ENCODE results near the gene SKA2.
"Not testable (repeated sequence)": the region's sequence is repeated elsewhere in the genome, so short reads cannot be mapped to it uniquely, and the experiment has no call there.

The SKA2 gene

DNA sequence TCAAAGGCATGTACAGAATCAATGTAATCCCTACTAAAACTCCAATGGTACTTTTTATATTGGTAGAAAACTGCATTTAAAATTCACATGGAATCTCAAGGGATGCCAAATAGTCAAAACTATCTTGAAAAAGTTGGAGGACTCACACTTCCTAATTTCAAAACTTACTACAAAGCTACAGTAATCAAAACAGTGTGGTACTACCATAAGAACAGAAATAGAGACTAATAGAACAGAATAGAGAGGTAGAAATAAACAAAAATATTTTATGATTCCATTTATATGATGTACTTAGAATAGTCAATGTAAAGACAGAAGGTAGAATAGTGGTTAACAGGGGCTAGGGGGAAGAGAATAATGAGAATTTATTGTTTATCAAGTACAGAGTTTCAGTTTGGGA, 57.1 kb downstream of the SKA2 start:
- no peak for DNase-seq (ENCODE audit: low read depth in 2 of 2)

DNA sequence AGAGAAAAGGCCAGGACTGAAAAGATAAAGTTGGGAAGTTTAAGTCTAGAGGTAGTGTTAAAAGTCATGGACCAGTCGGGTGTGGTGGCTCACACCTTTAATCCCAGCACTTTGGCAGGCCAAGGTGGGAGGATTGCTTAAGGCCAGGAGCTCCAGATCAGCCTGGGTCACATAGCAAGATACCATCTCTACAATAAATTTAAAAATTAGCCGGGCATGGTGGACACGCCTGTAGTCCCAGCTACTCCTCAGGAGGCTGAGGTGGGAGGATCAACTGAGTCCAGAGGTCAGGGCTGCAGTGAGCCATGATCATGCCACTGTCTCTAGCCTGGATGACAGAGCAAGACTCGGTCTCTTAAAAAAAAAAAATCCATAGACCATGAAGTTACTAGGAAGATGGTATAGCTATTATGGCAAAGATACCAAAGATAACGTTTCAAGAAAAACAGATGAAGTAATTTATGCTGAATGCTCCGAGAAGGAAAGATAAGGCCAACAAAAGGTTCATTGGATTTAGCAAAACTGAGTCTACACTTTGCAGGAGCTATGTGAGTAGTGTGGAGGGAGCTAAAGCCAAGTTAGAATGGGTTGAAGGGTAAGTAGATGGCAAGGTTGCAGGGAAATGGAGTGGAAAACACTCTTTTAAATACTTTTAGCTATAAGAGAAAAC, 60.0 kb downstream of the SKA2 start:
- no peak for DNase-seq (ENCODE audit: low read depth in 2 of 2)

DNA sequence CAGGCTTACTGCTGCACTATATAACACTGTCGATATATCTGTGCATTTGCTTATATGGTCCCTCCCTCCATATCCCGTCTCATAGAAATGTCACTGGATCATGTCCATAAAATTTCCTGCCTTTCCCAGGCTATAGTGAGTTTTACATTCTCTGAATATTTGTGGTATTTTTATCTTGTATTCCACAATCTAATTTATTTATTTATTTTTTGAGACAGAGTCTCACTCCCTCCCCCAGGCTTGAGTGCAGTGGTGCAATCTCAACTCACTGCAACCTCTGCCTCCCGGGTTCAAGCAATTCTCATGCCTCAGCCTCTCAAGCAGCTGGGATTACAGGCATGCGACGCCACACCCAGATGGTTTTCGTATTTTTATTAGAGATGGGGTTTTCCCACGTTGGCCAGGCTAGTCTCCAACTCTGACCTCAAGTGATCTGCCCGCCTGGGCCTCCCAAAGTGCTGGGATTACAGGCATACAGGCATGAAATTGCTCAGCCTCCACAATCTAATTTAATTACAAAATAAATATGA, 61.2 kb downstream of the SKA2 start:
- DNase-seq (ENCODE audit: low read depth in 2 of 2) = no peak

DNA sequence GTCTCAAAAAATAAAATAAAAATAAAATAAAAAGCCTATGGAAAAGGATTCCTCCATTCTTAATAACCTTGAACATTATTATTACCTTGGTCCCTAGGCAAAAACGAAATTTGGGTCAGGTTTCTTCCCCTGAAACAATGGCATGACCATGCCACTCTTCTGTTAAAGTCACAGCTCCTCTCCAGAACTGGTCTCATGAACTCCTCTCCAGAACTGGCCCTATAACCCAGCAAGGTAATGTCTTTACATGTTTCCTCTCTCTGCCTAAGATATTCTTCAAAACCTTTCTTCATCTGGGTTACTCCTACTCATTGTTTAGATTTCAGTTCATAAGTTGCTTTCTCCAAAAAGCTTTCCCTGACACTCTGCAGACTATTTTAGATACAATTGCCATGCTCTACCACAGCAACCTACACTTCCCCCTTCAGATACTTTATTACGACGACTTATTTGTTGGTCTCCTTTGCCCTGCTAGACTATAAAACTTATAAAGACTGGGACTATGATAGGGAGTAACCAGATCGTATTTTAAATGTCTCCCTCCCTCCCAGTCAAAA, 61.8 kb downstream of the SKA2 start:
- no peak for DNase-seq (ENCODE audit: low read depth in 2 of 2)

DNA sequence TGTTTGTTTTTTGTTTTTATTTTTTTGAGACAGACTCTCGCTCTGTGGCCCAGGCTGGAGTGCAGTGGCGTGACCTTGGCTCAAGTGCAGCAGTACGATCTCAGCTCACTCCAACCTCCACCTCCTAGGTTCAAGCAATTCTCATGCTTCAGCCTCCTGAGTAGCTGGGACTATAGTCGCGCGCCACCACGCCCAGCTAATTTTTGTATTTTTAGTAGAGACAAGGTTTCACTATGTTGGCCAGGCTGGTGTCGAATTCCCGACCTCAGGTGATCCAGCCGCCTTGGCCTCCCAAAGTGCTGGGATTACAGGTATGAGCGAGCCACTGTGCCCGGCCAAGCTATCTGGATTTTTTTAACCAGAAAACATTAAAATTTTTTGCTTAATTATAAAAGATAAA, 64.4 kb downstream of the SKA2 start:
- not testable (repeated sequence) for DNase-seq (ENCODE audit: low read depth in 2 of 2)

DNA sequence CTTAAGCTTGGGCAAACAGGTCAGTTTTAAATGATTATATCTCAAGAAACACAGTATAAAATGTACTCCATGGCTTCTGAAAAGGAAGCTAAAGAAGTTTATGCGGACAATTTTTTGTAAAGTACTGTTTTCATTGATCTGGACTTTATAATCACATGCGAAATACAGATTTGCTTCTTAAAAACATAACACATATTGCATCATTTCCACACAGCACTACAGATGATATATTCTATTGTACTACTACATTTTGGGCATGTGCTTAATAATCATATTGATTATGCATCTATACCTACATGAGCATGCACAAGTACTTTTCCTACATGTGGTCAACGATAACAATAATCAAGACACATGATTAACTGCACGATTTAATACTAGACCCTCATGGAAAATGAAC, 70.8 kb downstream of the SKA2 start:
- no peak for DNase-seq (ENCODE audit: low read depth in 2 of 2)

DNA sequence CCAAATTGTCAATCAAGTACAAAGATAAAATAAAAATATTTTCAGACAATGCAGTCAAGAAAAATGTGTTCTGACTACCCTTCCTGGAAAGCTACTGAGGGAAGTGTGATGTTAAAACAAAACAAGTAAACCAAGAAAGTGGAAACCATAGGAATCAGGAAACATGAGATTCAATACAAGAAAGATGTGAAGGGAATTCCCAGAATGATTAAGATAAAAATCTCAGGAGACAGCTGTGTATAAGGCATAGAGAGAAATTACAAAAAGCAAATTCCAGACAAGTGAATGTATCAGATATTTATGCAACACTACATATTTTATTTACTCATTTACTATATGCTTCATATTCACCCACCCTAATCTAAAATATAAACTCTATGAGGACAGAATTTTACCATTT, 80.5 kb downstream of the SKA2 start:
- DNase-seq (ENCODE audit: low read depth in 2 of 2) = no peak

DNA sequence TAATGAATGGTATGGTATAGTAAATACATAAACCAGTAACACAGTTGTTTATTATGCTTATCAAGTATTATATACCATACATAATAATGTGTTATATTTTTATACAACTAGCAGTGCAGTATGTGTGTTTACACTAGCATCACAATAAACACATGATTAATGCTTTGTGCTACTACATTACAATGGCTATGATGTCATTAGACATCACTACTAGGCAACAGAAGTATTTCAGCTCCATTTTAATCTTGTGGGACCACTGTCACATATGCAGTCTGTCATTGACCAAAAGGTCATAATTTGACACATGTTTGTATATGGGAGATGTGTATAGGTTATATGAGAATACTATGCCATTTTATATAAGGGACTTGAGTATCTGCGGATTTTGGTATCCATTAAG, 81.0 kb downstream of the SKA2 start:
- no peak for DNase-seq (ENCODE audit: low read depth in 2 of 2)

DNA sequence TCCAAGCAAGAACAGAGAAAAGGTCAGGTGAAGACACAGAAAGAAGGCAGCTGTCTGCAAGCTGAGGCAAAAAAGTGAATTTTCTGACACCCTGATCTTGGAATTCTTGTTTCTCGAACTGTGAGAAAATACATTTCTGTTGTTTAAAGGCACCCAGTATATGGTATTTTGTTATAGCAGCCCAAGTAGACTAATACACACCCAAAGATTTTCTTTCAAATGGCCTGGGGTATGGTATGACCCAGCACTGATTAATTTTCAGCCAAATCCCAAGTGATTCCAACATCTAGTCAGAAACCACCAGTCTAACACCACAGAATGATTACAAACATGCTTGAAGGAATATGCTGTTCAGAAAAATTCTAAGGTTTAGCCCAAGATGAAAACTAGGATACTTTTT, 85.1 kb downstream of the SKA2 start:
- DNase-seq (ENCODE audit: low read depth in 2 of 2) = no peak

DNA sequence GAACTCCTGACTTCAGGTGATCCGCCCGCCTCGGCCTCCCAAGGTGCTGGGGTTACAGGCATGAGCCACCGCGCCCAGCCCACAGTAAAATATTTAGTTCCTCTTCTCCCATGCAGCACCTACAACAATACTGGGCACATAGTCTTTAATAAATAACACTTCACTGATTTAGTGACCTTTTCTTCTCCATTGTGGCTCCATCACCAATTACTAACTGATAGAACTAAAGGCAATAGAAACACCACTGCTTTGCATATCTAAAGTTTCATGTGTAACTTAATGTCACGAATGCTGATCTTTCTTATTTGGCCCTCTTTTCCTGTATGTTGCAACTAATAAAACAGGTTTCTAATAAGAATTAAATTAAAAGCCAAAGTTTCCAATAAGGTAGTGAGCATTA, 87.2 kb downstream of the SKA2 start:
- no peak for DNase-seq (ENCODE audit: low read depth in 2 of 2)

DNA sequence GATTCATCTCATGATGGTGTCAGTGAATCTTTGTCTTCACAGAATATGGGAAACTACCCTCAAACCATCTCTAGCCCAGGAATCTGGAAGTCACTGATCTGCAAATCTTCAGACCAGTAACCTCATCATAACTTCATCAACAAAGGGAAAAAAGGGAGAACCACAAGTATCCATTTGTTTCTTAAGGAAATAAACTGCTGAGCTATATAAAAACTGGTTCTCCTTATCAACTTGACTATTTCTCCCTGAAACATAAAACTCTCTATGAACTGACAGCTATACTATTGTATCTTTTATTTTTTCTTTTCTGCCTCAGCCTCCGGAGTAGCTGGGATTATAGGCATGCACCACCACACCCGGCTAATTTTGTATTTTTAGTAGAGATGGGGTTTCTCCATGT, 87.6 kb downstream of the SKA2 start:
- no peak for DNase-seq (ENCODE audit: low read depth in 2 of 2)

DNA sequence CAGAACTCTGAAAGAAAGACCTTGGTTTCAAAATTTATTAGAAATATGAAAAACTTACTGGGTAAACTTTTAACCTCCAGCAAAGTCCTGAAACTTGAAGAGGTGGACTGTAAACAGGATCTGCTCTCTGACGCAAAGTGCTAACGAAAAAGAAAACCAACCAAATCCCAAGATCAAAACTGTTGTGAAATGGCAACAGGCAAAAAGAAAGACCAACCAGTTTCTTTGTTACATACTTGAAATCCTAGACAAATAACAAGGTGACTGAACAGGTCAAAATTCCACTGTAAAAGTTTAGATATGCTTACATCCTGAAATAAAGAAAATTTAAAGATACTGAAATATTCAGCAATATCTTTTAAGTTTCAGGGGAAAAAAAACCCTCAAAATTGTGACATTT, 92.5 kb downstream of the SKA2 start:
- DNase-seq (ENCODE audit: low read depth in 2 of 2) = no peak
